Measurements from ENCODE around the gene RTEL1. TPM values are rescaled to one million over a fixed set of nuclear protein-coding genes. Genes with fewer than 3 reads are reported as not detected.

Gene RTEL1
- total and polyA plus RNA-seq, 10 donors, result 7.3 to 49.8 (median 40.2) TPM

GRCh38 chr20:63745424-63745805 is 87.3 kb downstream of the RTEL1 start:
- no peaks in the 10 kb centered on the region for H3K27me3 ChIP-seq (replicated peaks in 1 of 7)
- H3K4me1 ChIP-seq, result peaks cover 15 to 72% (median 46%) of the 10 kb centered on the region in 6 donors
- H3K4me3 ChIP-seq, result no peak overlapping the region
- 85 to 90% (median 88%) methylated on average over 15 of the region's 15 CpGs for WGBS, 5 donors
- intact Hi-C loops (cut with DNase I; ENCODE audit: low total_unique reads), result no loop called here
- H3K9me3 ChIP-seq, result no peaks in the 10 kb centered on the region
- H3K27ac ChIP-seq, result peak overlapping the region in 1 of 8 donors; percentile 45
- TF ChIP-seq POLR2AphosphoS5 (IDR thresholded peaks at IDR 0.05) (peak in 1 of 3 donors; percentile 4), CTCF (IDR thresholded peaks at IDR 0.05 in 8 of 11, conservative IDR thresholded peaks at IDR 0.05 in 3 of 11) (no peak), POLR2A (IDR thresholded peaks at IDR 0.05) (no peak)
- DNase-seq, result no peak
- H3K36me3 ChIP-seq, result peaks cover 0 to 76% (median 31%) of the 10 kb centered on the region in 6 donors

Small RNA genes lying within 50 kb of the gene (small RNA-seq; reads per million reads assigned to genes)
- gene LIME1 (0 to 0.62 (median 0.03) reads per million in 4 donors), gene TNFRSF6B (0 reads per million in 4 donors)

Other genes with a start within 250 kb of the RTEL1 start
- gene KCNQ2, start 185.7 kb upstream of the RTEL1 start, total RNA-seq, result 1 to 10 TPM in 2 of 7 donors, under 1 TPM in 3, not detected in 2; 0.26 to 3.5 (median 0.65) TPM
- gene KCNQ2, start 185.7 kb upstream of the RTEL1 start, polyA plus RNA-seq, result under 1 TPM; 0.13 to 0.39 (median 0.39) TPM
- gene EEF1A2, start 159.2 kb upstream of the RTEL1 start, total RNA-seq, result 1 to 10 TPM in 3 of 7 donors, under 1 TPM in 4; 0.39 to 1.4 (median 0.54) TPM
- under 1 TPM; 0.48 to 0.57 (median 0.53) TPM for gene EEF1A2, start 159.2 kb upstream of the RTEL1 start, polyA plus RNA-seq
- gene PPDPF, start 137.5 kb upstream of the RTEL1 start, total RNA-seq, result 100 to 1,000 TPM in 4 of 7 donors, 10 to 100 TPM in 3; 68.8 to 167 (median 105) TPM
- 100 to 1,000 TPM; 123 to 275 (median 186) TPM for gene PPDPF, start 137.5 kb upstream of the RTEL1 start, polyA plus RNA-seq
- gene PTK6, start 120.9 kb upstream of the RTEL1 start, total RNA-seq, result 1 to 10 TPM in 1 of 7 donors, under 1 TPM in 6; 0.20 to 1.0 (median 0.77) TPM
- gene PTK6, start 120.9 kb upstream of the RTEL1 start, polyA plus RNA-seq, result under 1 TPM; 0.55 to 0.72 (median 0.64) TPM
- 1 to 10 TPM in 4 of 7 donors, under 1 TPM in 1, not detected in 2; 0.46 to 1.5 (median 1.2) TPM for gene SRMS, start 110.6 kb upstream of the RTEL1 start, total RNA-seq
- gene SRMS, start 110.6 kb upstream of the RTEL1 start, polyA plus RNA-seq, result under 1 TPM; 0.07 to 0.19 (median 0.12) TPM
- gene FNDC11, start 104.2 kb upstream of the RTEL1 start, total RNA-seq, result 1 to 10 TPM in 4 of 7 donors, under 1 TPM in 3; 0.33 to 2.0 (median 1.0) TPM
- gene FNDC11, start 104.2 kb upstream of the RTEL1 start, polyA plus RNA-seq, result 1 to 10 TPM in 1 of 3 donors, under 1 TPM in 2; 0.91 to 1.8 (median 0.98) TPM
- 100 to 1,000 TPM in 1 of 7 donors, 10 to 100 TPM in 6; 56.5 to 120 (median 66.0) TPM for gene HELZ2, start 84.1 kb upstream of the RTEL1 start, total RNA-seq
- 10 to 100 TPM in 1 of 3 donors, 1 to 10 TPM in 2; 4.3 to 21.2 (median 5.7) TPM for gene HELZ2, start 84.1 kb upstream of the RTEL1 start, polyA plus RNA-seq
- 10 to 100 TPM; 11.1 to 15.0 (median 13.9) TPM for gene GMEB2, start 31.2 kb upstream of the RTEL1 start, total RNA-seq
- gene GMEB2, start 31.2 kb upstream of the RTEL1 start, polyA plus RNA-seq, result 10 to 100 TPM in 2 of 3 donors, 1 to 10 TPM in 1; 8.6 to 12.9 (median 10.4) TPM
- gene STMN3, start 4.9 kb upstream of the RTEL1 start, total RNA-seq, result 10 to 100 TPM; 16.1 to 57.0 (median 44.0) TPM
- 10 to 100 TPM; 21.2 to 38.9 (median 24.6) TPM for gene STMN3, start 4.9 kb upstream of the RTEL1 start, polyA plus RNA-seq
- gene TNFRSF6B, start 38.3 kb downstream of the RTEL1 start, total RNA-seq, result 100 to 1,000 TPM in 1 of 7 donors, 10 to 100 TPM in 5, 1 to 10 TPM in 1; 8.9 to 104 (median 41.0) TPM
- 10 to 100 TPM; 12.3 to 28.1 (median 23.8) TPM for gene TNFRSF6B, start 38.3 kb downstream of the RTEL1 start, polyA plus RNA-seq
- gene ARFRP1, start 49.7 kb downstream of the RTEL1 start, total RNA-seq, result 10 to 100 TPM; 36.7 to 84.2 (median 60.8) TPM
- 100 to 1,000 TPM in 1 of 3 donors, 10 to 100 TPM in 2; 64.5 to 118 (median 83.8) TPM for gene ARFRP1, start 49.7 kb downstream of the RTEL1 start, polyA plus RNA-seq
- gene ZGPAT, start 49.7 kb downstream of the RTEL1 start, total RNA-seq, result 10 to 100 TPM; 23.6 to 45.7 (median 38.1) TPM
- 10 to 100 TPM; 27.6 to 72.8 (median 50.0) TPM for gene ZGPAT, start 49.7 kb downstream of the RTEL1 start, polyA plus RNA-seq
- 10 to 100 TPM; 24.0 to 93.4 (median 39.0) TPM for gene LIME1, start 78.4 kb downstream of the RTEL1 start, total RNA-seq
- 10 to 100 TPM; 56.2 to 96.6 (median 80.4) TPM for gene LIME1, start 78.4 kb downstream of the RTEL1 start, polyA plus RNA-seq
- gene SLC2A4RG, start 81.5 kb downstream of the RTEL1 start, total RNA-seq, result 100 to 1,000 TPM in 1 of 7 donors, 10 to 100 TPM in 6; 39.9 to 107 (median 64.8) TPM
- gene SLC2A4RG, start 81.5 kb downstream of the RTEL1 start, polyA plus RNA-seq, result 10 to 100 TPM; 27.5 to 44.0 (median 34.3) TPM
- gene ZBTB46, start 173.0 kb downstream of the RTEL1 start, total RNA-seq, result 10 to 100 TPM; 27.6 to 76.5 (median 35.9) TPM
- 10 to 100 TPM in 1 of 3 donors, 1 to 10 TPM in 2; 3.6 to 14.7 (median 4.7) TPM for gene ZBTB46, start 173.0 kb downstream of the RTEL1 start, polyA plus RNA-seq
- gene ABHD16B, start 203.2 kb downstream of the RTEL1 start, total RNA-seq, result not detected
- gene ABHD16B, start 203.2 kb downstream of the RTEL1 start, polyA plus RNA-seq, result under 1 TPM; 0.49 to 0.86 (median 0.57) TPM
- 100 to 1,000 TPM in 1 of 7 donors, 10 to 100 TPM in 6; 66.3 to 102 (median 92.1) TPM for gene TPD52L2, start 207.0 kb downstream of the RTEL1 start, total RNA-seq
- 10 to 100 TPM; 60.2 to 94.6 (median 63.5) TPM for gene TPD52L2, start 207.0 kb downstream of the RTEL1 start, polyA plus RNA-seq
- 10 to 100 TPM; 47.5 to 83.1 (median 65.4) TPM for gene DNAJC5, start 236.8 kb downstream of the RTEL1 start, total RNA-seq
- 10 to 100 TPM; 12.7 to 32.3 (median 15.2) TPM for gene DNAJC5, start 236.8 kb downstream of the RTEL1 start, polyA plus RNA-seq